ENCODE data around the gene NUP188. TPM values are rescaled to one million over a fixed set of nuclear protein-coding genes. Genes with fewer than 3 reads are reported as not detected.

NUP188 gene
- polyA plus RNA-seq, 1 donor (not counting 4 experiments of a cell fraction or from before 2014, with no cell fraction given), result 31.1 TPM

DNA sequence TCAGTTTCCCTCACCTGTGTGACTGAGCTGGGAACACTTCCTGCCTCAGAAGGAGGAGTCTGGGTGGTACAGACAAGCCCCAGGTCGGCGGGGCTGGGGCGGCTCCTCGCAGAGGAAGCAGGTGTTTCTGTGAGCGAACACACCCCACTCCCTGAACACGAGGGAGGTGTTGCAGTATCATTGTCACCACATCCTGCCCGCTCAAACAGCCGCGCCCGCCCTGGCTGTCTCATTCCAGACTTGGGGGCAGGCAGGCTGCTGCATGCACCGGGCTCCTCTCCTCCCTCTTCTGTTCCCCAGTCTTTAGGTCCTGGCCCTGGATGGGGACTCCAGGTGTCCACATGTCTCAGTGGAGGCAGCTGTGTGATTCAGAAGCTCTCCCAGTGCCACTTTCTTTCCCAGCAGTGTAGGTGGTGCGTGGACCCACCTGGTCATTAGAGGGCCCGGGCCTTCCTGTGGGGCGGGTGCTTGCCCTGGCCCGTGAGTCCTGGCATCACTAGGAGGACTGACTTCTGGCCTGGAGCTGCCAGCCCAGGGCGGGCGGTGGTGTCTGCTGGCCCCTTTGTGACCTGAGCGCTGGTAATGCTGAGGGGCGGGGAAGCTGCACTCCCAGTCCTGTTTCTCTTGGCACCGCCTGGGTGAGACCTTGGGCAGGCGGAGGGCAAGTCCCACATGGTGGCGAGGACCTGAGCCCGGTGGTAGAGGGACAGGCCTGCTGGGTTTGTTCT, 45.0 kb upstream of the NUP188 start:
- peak; percentile 93 for FAIRE-seq
- Histone ChIP-seq H3K4me2 (ENCODE audit: control insufficient read depth, extremely low read depth, insufficient read depth, low read depth, low read length) (peak overlapping the region; percentile 60), H3K27me3 (ENCODE audit: control insufficient read depth, extremely low read depth, insufficient read depth, low read length) (no peaks in the 10 kb centered on the region), H3K27ac (ENCODE audit: control insufficient read depth, insufficient read depth, low read length) (peak overlapping the region; percentile 90), H3K36me3 (ENCODE audit: control insufficient read depth in 2 of 2, extremely low read depth in 1 of 2, insufficient read depth in 2 of 2, low read length in 2 of 2) (peaks cover 7 to 60% of the 10 kb centered on the region in 2 experiments), H3K9me3 (ENCODE audit: control insufficient read depth, low read depth, low read length) (no peaks in the 10 kb centered on the region), H2AFZ (ENCODE audit: control insufficient read depth, low read length) (no peak overlapping the region), H3K4me3 (ENCODE audit: control insufficient read depth in 2 of 3, extremely low read depth in 1 of 3, insufficient read depth in 2 of 3, low read depth in 1 of 3, low read length in 3 of 3) (peak overlapping the region in 2 of 3 experiments; percentile 7 to 14), H3K9me1 (ENCODE audit: control insufficient read depth, extremely low read depth, insufficient read depth, low read length) (no peaks in the 10 kb centered on the region), H4K20me1 (ENCODE audit: control insufficient read depth, extremely low read depth, insufficient read depth, low read length) (no peaks in the 10 kb centered on the region), H3K9ac (ENCODE audit: control insufficient read depth, extremely low read depth, insufficient read depth, low read length) (peak overlapping the region; percentile 72), H3K4me1 (ENCODE audit: control insufficient read depth, extremely low read depth, insufficient read depth, low read length) (peaks cover 61% of the 10 kb centered on the region), H3K79me2 (ENCODE audit: control insufficient read depth, insufficient read depth, low read length) (peaks cover 57% of the 10 kb centered on the region)
- DNase-seq (ENCODE audit: low read depth, low spot score), result peak; percentile 97
- no peak for TF ChIP-seq EZH2 (IDR thresholded peaks at IDR 0.05; ENCODE audit: low read length)
- TF ChIP-seq, protein P1, sequence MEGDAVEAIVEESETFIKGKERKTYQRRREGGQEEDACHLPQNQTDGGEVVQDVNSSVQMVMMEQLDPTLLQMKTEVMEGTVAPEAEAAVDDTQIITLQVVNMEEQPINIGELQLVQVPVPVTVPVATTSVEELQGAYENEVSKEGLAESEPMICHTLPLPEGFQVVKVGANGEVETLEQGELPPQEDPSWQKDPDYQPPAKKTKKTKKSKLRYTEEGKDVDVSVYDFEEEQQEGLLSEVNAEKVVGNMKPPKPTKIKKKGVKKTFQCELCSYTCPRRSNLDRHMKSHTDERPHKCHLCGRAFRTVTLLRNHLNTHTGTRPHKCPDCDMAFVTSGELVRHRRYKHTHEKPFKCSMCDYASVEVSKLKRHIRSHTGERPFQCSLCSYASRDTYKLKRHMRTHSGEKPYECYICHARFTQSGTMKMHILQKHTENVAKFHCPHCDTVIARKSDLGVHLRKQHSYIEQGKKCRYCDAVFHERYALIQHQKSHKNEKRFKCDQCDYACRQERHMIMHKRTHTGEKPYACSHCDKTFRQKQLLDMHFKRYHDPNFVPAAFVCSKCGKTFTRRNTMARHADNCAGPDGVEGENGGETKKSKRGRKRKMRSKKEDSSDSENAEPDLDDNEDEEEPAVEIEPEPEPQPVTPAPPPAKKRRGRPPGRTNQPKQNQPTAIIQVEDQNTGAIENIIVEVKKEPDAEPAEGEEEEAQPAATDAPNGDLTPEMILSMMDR (optimal IDR thresholded peaks at IDR 0.05 in 1 of 3, IDR thresholded peaks at IDR 0.05 in 1 of 3, conservative IDR thresholded peaks at IDR 0.05 in 1 of 3; ENCODE audit: extremely low read depth in 1 of 3, insufficient read depth in 2 of 3, low read length in 3 of 3), result no peak
- dilution Hi-C loops (cut with MboI; ENCODE audit: extremely low pct_ligation_motif_present, low sequenced_read_pairs), result no loop called here

DNA sequence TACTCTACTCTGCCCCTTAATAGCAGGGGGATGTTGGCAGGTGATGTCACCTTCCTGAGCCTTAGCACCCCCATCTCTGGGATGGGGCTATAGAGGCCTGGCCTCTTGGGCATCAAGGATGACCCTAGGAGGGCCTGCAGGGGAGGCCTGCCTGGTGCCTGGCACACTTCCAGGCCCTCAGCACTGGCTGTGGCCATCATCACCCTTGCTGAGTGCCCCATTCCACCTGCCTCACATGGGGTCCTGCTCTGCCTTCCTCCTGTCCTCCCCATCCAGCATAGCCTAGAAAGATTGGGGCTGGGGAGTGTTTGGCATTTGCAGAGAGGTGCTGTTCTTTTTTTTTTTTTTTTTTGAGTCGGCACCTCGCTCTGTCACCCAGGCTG, 44.4 kb upstream of the NUP188 start:
- Histone ChIP-seq H3K9me3 (ENCODE audit: control insufficient read depth, low read depth, low read length) (no peaks in the 10 kb centered on the region), H3K36me3 (ENCODE audit: control insufficient read depth in 2 of 2, extremely low read depth in 1 of 2, insufficient read depth in 2 of 2, low read length in 2 of 2) (peaks cover 11 to 62% of the 10 kb centered on the region in 2 experiments), H3K79me2 (ENCODE audit: control insufficient read depth, insufficient read depth, low read length) (peaks cover 62% of the 10 kb centered on the region), H3K27ac (ENCODE audit: control insufficient read depth, insufficient read depth, low read length) (peak overlapping the region; percentile 90), H3K27me3 (ENCODE audit: control insufficient read depth, extremely low read depth, insufficient read depth, low read length) (no peaks in the 10 kb centered on the region), H4K20me1 (ENCODE audit: control insufficient read depth, extremely low read depth, insufficient read depth, low read length) (no peaks in the 10 kb centered on the region), H3K4me3 (ENCODE audit: control insufficient read depth in 2 of 3, extremely low read depth in 1 of 3, insufficient read depth in 2 of 3, low read depth in 1 of 3, low read length in 3 of 3) (peak overlapping the region in 1 of 3 experiments; percentile 7), H3K4me1 (ENCODE audit: control insufficient read depth, extremely low read depth, insufficient read depth, low read length) (peaks cover 56% of the 10 kb centered on the region), H3K9ac (ENCODE audit: control insufficient read depth, extremely low read depth, insufficient read depth, low read length) (peak overlapping the region; percentile 72), H2AFZ (ENCODE audit: control insufficient read depth, low read length) (no peak overlapping the region), H3K9me1 (ENCODE audit: control insufficient read depth, extremely low read depth, insufficient read depth, low read length) (no peaks in the 10 kb centered on the region), H3K4me2 (ENCODE audit: control insufficient read depth, extremely low read depth, insufficient read depth, low read depth, low read length) (peak overlapping the region; percentile 60)
- FAIRE-seq (no peak), DNase-seq (ENCODE audit: low read depth, low spot score) (no peak)
- no peak for TF ChIP-seq EZH2 (IDR thresholded peaks at IDR 0.05; ENCODE audit: low read length)
- TF ChIP-seq, protein P1 (optimal IDR thresholded peaks at IDR 0.05 in 1 of 3, IDR thresholded peaks at IDR 0.05 in 1 of 3, conservative IDR thresholded peaks at IDR 0.05 in 1 of 3; ENCODE audit: extremely low read depth in 1 of 3, insufficient read depth in 2 of 3, low read length in 3 of 3), result no peak
- dilution Hi-C loops (cut with MboI; ENCODE audit: extremely low pct_ligation_motif_present, low sequenced_read_pairs), result no loop called here
